RWPE1 (cell line): ENCODE measurements around the gene LIPE.

Experiments used
- CTCF ChIA-PET: fragments of 350-600 bp; sonication (Branson Sonifier 250); formaldehyde crosslinking; extraction: SDS; loops from one replicate; lab custom pipeline; 2021; lab: Yijun Ruan, JAX
- POLR2A ChIA-PET: fragments of 400-600 bp; formaldehyde crosslinking; extraction: SDS; loops from one replicate; lab custom pipeline; 2020; ENCODE audit warnings: antibody characterized with exemption; ENCODE audit not compliant: low non-redundant PET; lab: Yijun Ruan, JAX
- DNase-seq: peaks from one replicate; pipeline ENCODE4 v3.0.0; 2012; ENCODE audit warnings: low spot score
- H3K27ac ChIP-seq: fragments of 450-650 bp; 2 replicates; pipeline ENCODE4 v1.5.1; 2017
- TF ChIP-seq, protein P1 (sequence below): fragments of 450-650 bp; conservative IDR thresholded peaks from 2 replicates; pipeline ENCODE4 v1.5.1; 2017; ENCODE audit warnings: low read depth, mild to moderate bottlenecking

The LIPE gene

DNA sequence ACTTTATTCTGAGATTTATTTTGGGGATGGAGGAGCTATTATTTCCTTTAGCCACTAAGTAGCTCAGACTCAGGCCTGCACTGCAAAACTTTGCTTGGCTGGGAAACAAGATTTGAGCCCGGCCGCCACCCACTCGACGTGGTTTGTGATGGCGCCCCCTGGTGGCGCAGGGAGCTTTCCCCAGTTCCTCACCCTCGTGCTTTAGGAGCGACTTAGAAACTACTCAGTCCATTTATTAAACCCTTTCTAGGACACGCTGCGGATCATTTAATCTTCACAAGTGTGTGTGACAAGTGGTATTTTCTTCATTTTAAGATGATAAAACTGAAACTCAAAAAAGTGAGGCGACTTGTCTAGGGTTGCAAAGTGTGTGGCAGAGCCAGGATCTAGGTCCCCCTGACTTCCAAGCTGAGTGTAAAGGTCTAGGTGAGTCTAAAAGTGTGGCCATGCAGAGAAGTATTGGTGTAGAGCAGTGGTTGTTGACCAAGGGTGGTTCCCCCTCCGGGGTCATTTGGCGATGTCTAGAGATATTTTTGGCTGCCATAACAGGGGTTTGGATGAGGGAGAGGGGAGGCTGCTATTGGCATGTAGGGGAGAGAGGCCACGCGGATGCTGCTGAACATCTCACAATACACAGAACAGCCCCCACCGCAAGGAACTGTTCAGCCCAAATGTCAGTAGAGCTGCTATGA lies 13.3 kb upstream of the LIPE start:
- ChIA-PET CTCF (interaction anchor here (0.6 to 1.7 kb wide), 11 partner anchors 10 to 875 kb away, joined by 3 to 12 read pairs (median 4); no protein-coding TSS in a partner anchor), POLR2A (no interaction called here)
- DNase-seq: peak; percentile 55
- no peak overlapping the region for H3K27ac ChIP-seq
- TF ChIP-seq, protein P1, sequence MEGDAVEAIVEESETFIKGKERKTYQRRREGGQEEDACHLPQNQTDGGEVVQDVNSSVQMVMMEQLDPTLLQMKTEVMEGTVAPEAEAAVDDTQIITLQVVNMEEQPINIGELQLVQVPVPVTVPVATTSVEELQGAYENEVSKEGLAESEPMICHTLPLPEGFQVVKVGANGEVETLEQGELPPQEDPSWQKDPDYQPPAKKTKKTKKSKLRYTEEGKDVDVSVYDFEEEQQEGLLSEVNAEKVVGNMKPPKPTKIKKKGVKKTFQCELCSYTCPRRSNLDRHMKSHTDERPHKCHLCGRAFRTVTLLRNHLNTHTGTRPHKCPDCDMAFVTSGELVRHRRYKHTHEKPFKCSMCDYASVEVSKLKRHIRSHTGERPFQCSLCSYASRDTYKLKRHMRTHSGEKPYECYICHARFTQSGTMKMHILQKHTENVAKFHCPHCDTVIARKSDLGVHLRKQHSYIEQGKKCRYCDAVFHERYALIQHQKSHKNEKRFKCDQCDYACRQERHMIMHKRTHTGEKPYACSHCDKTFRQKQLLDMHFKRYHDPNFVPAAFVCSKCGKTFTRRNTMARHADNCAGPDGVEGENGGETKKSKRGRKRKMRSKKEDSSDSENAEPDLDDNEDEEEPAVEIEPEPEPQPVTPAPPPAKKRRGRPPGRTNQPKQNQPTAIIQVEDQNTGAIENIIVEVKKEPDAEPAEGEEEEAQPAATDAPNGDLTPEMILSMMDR: peak; percentile 83

DNA sequence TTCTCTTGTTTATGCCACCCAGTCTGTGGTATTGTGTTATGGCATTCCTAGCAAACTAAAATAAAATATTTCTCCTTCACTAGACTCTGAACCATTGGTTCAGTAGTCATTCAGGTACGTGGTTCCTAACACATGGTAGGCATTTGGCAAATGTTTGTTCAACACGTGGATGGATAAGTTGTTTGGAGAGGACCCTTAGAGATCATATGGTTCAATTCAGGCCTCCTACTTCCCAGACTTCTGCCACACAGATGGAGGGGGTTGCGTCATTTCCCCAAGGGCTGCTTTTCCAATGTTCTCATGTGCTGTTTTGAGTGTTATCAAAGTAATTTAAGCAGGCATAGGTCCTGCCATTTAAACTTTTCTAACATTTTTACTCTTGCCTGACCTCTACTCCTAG lies 8.8 kb upstream of the LIPE start:
- no peak for DNase-seq
- CTCF ChIA-PET: interaction anchor here (0.7 to 2.1 kb wide), 2 partner anchors 16 to 260 kb away, joined by 4 to 8 read pairs; no protein-coding TSS in a partner anchor
- POLR2A ChIA-PET: no interaction called here
- H3K27ac ChIP-seq: no peak overlapping the region
- TF ChIP-seq, protein P1: no peak

DNA sequence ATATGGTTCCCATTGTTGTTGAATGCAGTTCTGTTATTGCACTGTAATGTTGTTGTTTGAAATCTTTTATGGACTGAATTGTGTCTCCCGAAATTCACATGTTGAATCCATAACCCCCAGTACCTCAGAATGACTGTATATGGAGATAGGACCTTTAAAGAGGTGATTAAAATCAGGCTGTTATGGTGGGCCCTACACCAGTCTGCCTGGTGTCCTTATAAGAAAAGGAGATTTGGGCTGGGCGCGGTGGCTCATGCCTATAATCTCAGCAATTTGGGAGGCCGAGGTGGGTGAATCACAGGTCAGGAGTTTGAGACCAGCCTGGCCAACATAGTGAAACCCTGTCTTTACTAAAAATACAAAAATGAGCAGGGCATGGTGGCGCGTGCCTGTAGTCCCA lies 8.1 kb upstream of the LIPE start:
- no peak overlapping the region for H3K27ac ChIP-seq
- TF ChIP-seq, protein P1: no peak
- CTCF ChIA-PET: interaction anchor here (0.5 to 2.1 kb wide), 4 partner anchors 15 to 1810 kb away, joined by 3 to 8 read pairs (median 4); no protein-coding TSS in a partner anchor
- POLR2A ChIA-PET: no interaction called here
- DNase-seq: no peak

DNA sequence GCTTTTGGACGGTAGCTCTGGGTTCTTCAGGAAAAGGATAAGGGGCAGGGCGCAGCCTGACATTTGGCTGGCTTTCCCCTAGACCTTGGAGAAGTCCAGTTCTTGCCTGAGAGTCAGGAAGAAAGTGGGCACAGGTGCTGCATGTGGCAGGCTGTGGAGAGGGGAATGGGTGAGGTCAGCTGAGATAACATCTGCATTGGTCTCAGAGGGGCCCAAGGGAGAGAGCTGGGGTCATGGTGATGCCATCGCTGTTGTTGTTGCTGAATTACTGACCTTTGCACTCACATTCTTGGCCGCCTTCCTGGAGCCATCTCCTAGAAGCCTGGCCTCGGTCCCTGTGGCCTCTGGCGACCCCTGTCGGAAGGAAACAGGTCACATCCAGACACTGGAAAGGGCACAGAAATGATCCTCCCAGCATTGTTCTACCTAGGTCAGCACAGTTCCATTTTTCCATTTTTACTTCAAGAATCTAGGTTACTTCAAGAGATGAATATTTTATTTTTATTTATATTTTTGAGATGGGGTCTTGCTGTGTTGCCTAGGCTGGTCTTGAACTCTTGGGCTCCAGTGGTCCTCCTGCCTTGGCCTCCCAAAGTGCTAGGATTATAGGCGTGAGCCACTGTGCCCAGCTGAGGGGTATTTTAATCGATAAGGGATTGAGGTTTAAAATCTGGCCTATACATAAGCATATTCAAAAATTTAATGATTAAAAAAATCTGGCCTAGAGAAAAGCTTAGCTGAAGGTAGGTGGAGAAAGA lies 6.5 kb upstream of the LIPE start:
- DNase-seq: no peak
- no peak overlapping the region for H3K27ac ChIP-seq
- TF ChIP-seq, protein P1: peak; percentile 82
- ChIA-PET CTCF (interaction anchor here (0.6 to 2.1 kb wide), 13 partner anchors 9 to 1062 kb away, joined by 3 to 8 read pairs (median 4); no protein-coding TSS in a partner anchor), POLR2A (interaction anchor here (0.6 kb wide), 1 partner anchor 301 kb away, joined by 5 read pairs; no protein-coding TSS in a partner anchor)

DNA sequence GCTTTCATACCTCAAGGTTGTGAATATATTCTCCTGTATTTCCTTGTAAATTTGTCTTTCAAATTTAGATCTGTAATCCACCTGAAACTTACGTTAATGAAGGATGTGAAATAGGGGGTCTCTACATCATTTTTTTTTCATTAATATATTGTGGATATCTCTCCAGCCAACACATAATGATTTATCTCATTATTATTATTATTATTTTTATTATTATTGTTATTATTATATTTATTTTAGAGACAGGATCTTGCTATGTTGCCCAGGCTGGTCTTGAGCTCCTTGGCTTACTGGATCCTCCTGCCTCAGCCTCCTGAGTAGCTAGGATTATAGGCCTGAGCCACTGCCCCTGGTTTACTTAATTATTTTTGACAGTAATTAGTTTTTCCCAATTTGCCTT lies 4.3 kb upstream of the LIPE start:
- ChIA-PET CTCF (no interaction called here), POLR2A (no interaction called here)
- TF ChIP-seq, protein P1: no peak
- no peak for DNase-seq
- H3K27ac ChIP-seq: no peak overlapping the region

DNA sequence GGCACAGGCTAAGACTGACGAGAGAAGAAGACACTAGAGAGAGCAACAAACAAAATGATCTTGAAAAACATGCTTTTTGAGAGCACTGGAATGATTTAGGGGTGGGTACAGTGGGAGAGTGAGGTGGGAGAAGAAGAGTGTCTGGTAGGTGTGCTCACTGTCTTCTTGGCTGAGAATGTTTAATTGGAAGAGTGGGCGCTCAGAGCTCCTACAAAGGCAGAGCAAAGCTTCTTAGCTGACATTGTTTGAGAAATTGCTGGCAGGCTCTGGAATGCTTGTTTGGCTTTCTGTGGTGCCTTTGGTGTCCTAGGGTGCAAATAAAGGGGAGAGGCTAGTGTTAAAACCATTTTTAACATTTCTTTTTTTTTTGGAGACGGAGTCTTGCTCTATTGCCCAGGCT lies 1.5 kb upstream of the LIPE start:
- ChIA-PET CTCF (interaction anchor here (0.7 to 1.4 kb wide), 2 partner anchors 10 to 115 kb away, joined by 3 to 6 read pairs; no protein-coding TSS in a partner anchor), POLR2A (interaction anchor here (0.6 kb wide), 1 partner anchor 993 kb away, joined by 4 read pairs; no protein-coding TSS in a partner anchor)
- no peak overlapping the region for H3K27ac ChIP-seq
- DNase-seq: no peak
- TF ChIP-seq, protein P1: no peak
